ENCODE measurements around the gene PACSIN2.
"Not testable (repeated sequence)": the region's sequence is repeated elsewhere in the genome, so short reads cannot be mapped to it uniquely, and the experiment has no call there.

The PACSIN2 gene

DNA sequence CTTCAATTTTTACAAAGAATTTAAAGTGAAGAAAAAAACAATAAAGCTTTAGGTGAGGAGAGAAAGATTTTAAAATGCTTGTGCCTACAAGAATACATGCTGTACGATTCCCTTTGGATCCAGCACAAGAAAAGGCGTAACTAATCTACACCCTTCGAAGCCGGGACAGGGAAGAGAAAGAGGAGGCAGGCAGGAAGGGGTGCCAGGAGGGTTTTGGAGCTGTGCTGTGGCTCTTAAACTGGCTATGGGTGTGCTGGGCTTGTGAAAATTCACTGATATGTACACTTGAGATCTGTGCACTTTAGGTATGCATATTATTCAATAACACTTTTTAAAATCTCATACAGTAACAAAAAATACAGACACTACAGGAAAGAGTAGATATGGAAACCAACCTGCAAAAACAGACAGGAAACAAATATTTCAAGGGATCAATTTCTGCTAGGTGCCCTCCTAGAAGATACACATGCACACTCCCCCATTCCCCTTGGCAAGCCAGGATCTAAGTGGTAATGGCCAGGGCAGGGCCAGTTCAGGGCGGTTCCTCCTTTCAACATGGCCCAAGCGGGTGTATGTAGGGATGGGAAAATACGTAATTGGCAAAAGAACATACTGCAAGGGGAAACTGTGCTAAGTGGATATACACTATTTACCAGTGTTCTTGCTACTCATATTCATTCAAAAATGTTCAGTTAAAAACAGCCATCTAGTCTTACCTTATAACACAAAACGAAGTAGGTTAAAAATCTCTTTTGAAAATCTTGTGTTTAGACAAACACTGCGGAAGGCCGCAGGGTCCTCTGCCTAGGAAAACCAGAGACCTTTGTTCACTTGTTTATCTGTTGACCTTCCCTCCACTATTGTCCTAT, 54.2 kb downstream of the PACSIN2 start:
- TF ChIP-seq GATA1 (IDR thresholded peaks at IDR 0.05; ENCODE audit: low read depth, low read length) (no peak), POLR2A (IDR thresholded peaks at IDR 0.05; ENCODE audit: low read length) (no peak)
- DNase-seq, result peak in 1 of 2 experiments; percentile 38

DNA sequence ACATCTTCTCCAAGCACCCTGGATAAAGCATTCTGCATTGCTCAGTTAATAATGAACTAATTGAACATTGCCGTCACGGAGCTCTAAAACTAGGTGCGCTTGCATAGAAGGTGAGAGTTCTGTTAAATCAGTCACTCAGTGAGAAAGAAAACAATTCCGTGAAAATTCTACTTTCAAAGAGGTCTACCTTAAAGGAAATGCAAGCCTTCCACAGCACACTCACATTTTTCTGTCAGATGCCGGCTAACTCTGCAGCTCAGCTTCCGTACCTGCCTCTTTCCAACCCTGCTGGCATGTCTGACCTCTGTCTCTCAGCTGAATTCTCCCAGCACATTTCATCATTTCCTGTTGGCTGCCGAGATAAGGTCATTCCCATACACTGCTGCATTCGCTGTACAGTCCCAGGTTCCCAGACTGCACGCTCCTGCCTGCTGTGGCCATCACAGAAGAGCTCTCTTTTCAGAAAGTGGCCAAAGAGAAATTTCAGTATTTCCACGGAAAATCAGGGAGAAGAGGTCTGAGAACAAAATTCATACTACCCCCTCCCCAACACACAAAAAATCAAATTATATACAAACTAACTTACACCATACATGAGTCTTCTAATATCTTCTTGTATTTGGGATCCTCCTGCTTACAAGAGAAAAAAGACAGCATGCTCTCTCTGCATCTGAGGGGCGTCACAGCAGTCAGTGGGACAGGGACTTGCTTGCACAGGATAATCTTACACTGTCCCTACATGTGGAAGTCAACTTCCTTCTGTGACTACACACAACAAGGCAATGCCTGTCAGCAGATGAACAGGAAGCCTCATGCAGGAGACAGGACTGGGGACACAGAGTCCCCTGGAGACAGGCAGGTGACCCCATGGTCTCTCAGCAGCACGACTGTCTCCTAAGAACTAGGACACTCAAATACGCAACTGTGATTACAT, 55.1 kb downstream of the PACSIN2 start:
- TF ChIP-seq GATA1 (IDR thresholded peaks at IDR 0.05; ENCODE audit: low read depth, low read length) (peak; percentile 24), POLR2A (IDR thresholded peaks at IDR 0.05; ENCODE audit: low read length) (peak; percentile 69)
- DNase-seq, result peak; percentile 73 to 81

DNA sequence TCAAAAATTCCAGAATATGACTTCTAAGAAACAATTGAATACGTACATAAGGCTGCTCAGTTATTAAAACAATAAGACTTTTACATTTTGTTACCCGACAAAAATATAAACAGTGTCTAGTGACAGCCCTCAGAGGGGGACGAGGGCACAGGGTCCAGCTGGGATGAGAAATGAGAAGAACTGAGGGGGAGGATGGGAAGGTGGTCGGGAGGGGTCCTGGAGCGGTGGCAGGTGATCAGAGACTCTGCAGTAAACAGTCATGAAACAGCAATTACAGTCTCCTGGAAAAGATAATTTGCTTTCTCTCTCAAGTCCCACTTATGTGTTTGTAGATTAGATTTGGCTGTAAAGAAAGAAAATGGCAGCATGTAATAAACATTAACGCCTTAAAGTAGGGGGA, 56.0 kb downstream of the PACSIN2 start:
- TF ChIP-seq POLR2A (IDR thresholded peaks at IDR 0.05; ENCODE audit: low read length) (no peak), GATA1 (IDR thresholded peaks at IDR 0.05; ENCODE audit: low read depth, low read length) (no peak)
- DNase-seq, result peak; percentile 57 to 59

DNA sequence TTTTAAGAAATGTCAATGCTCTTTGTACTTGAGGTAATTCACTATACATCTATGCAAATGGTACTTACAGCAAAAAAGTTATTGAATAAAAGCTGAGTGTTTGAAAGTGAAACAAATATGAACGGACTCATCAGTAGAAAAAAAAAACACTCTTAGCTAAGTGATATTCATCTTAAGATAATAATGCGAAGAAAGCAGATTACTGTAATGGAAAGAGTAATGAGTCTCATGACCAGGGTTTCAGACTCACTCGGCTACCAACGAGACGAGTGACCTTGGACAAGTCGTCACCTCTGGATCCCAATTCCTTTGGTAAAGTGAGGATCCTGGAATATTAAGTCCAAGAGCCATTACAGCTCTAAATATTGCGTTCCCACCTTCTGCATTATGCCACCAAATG, 57.0 kb downstream of the PACSIN2 start:
- peak; percentile 50 to 56 for DNase-seq
- TF ChIP-seq POLR2A (IDR thresholded peaks at IDR 0.05; ENCODE audit: low read length) (no peak), GATA1 (IDR thresholded peaks at IDR 0.05; ENCODE audit: low read depth, low read length) (no peak)

DNA sequence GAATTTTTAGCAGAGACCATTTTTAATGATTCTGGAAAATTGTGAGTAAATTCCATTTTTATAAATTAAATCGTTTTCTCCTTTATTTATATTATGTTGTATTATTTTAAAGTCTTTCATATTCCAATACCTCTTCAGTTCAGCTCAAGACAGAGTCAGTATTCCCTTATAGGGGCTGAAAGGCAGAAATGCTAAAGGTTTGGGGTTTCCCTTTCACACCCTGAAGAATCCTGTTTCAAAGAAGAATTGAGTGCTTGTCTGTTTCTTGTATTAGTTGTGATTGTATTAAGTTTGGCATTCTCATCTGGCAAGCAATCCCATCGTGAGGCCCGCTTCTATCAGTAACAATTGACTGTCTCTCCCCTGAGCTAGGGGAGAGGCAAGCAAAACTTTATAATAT, 57.4 kb downstream of the PACSIN2 start:
- TF ChIP-seq GATA1 (IDR thresholded peaks at IDR 0.05; ENCODE audit: low read depth, low read length), result no peak
- no peak for TF ChIP-seq POLR2A (IDR thresholded peaks at IDR 0.05; ENCODE audit: low read length)

DNA sequence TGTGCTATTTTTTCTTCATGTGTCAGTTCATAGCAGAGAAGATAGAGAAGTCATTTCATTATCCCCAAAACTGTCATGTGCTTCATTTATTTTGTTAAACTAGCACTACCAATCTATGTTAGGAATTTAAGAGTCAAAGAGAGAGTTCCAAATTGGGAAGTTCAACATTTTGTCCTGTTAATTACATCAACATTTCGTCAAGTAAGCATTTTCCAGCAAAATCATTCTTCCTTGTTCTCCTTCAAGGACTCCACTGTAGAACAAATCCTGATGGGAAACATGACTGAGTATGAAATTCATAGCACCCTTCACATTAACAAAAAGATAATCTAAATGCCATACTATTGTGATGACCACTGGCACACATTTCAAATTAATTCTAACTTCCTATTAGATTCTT, 59.1 kb downstream of the PACSIN2 start:
- no peak for TF ChIP-seq POLR2A (IDR thresholded peaks at IDR 0.05; ENCODE audit: low read length)
- TF ChIP-seq GATA1 (IDR thresholded peaks at IDR 0.05; ENCODE audit: low read depth, low read length), result no peak
- DNase-seq, result no peak

More for the DNA sequence above, 57.4 kb downstream of the PACSIN2 start:
- peak; percentile 38 to 50 for DNase-seq

DNA sequence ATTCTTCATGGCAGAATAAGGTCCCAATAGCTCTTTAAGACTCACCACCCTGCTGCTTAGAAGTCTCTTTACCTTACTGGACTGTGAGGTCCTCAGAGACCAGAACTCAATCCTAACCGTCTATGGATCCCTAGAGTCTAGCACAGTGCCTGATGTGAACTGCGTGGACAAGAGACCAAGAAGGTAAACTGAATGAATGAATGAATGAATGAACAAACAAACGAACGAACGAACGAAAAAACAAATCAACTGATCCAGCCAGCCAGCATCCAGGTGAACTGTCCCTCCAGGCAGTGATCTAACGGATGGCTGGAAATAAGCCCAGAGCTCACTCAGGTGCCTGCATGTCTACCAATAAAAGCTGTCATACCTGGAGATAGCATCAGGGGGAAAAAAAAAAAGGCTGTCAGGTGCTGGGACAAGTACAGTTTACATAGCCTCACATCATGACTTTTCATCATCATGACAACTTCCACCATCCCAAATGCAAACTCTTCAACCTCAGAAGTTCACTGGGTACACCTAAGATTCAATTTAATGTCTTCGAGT, 59.8 kb downstream of the PACSIN2 start:
- TF ChIP-seq GATA1 (IDR thresholded peaks at IDR 0.05; ENCODE audit: low read depth, low read length) (no peak), POLR2A (IDR thresholded peaks at IDR 0.05; ENCODE audit: low read length) (no peak)
- DNase-seq, result no peak

DNA sequence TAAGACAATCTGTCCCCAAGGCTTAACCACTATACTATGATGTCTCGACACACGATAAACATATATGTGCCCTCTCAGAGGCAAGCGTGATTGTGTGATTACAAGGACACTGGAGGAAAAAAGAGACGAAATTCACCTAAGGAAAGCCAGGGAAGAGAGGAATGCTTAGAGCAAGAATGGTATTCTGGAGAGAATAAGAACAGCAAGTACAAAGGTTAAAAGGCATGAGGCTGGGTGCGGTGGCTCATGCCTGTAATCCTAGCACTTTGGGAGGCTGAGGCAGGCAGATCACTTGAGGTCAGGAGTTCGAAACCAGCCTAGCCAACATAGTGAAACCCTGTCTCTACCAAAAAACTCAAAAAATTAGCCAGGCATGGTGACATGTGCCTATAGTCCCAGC, 61.2 kb downstream of the PACSIN2 start:
- not testable (repeated sequence) for DNase-seq

DNA sequence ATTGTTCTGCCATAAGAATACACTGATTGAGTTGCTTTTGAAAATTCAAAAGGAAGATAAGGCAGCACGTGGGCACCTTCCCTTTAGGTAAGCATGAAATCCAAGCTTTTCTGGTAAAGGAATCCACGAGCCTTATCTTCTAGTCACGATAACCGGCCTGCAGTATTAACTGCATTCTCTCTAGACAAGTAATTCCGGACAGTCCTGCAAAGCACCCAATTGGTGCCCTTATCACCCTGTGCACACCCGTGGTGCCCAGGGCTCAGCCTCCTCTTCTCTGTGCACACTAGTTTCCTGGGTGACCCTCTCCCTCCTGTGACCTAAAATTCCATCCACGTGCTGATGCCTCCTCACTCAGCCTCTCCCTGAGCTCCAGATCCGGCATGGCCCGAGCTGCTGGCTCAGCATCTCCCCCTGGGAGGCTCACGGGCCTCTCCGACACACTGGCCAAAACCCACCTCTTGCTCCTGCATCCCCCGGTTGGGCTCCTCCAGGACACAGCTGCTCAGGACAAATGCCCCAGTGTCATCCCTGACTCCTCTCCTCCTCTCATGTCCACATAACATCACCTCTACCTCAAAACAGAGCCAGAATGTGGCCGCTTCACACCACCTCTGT, 63.7 kb downstream of the PACSIN2 start:
- no peak for TF ChIP-seq GATA1 (IDR thresholded peaks at IDR 0.05; ENCODE audit: low read depth, low read length)
- no peak for TF ChIP-seq POLR2A (IDR thresholded peaks at IDR 0.05; ENCODE audit: low read length)
- no peak for DNase-seq

DNA sequence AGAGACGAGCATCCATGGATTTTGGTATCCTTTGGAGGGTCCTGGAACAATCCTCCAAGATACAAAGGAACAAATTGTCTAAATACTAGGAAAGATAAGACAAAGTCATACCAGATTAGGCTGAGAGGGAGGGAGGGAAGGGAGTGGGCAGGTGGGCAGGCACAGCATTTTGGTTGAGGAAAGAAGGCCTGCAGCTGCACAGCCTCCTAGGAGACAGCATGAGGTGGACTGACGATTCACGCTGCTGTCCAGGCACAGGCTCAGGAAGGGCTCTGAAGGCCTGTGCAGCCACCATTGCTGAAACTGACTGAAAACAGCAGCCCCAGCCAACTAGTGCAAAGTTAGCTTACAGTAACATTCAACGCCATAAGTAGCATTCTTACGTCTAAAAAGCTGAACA, 64.7 kb downstream of the PACSIN2 start:
- DNase-seq, result no peak
- no peak for TF ChIP-seq POLR2A (IDR thresholded peaks at IDR 0.05; ENCODE audit: low read length)
- TF ChIP-seq GATA1 (IDR thresholded peaks at IDR 0.05; ENCODE audit: low read depth, low read length), result no peak

DNA sequence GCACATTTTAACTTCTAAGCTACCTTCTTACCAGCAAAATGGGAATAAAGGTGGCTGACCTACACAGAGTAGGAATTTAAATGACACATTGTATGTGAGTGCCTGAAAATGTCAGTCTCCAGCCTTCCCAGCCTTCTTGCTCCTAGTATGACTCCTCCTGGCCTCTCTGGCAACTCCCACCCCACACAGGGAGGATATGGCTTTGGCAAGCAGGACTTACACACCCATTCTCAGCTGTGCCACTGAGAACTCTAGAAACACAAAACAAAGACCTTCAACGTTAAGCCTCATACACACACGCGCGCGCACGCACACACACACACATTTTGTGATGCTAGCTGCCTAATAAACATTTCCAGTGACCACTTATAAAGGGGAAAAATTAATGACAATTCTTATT, 65.8 kb downstream of the PACSIN2 start:
- TF ChIP-seq GATA1 (IDR thresholded peaks at IDR 0.05; ENCODE audit: low read depth, low read length), result no peak
- no peak for TF ChIP-seq POLR2A (IDR thresholded peaks at IDR 0.05; ENCODE audit: low read length)

DNA sequence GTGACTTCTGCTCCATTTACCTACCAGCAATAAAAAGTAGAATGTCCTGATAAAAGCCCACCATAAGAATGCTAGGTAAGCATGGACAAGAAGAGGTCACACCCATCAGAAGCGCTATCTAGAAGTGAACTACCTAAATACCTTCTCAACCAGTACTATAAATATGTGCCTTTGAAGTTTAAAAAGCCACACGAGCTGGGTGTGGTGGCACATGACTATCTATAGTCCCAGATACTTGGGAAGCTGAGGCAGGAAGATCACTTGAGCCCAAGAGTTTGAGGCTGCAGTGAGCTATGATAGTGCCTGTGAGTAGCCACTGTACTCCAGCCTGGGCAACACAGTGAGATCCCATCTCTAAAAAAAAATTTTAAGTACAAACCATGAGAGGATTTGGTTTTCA, 66.7 kb downstream of the PACSIN2 start:
- TF ChIP-seq POLR2A (IDR thresholded peaks at IDR 0.05; ENCODE audit: low read length) (no peak), GATA1 (IDR thresholded peaks at IDR 0.05; ENCODE audit: low read depth, low read length) (no peak)
- peak in 1 of 2 experiments; percentile 21 for DNase-seq

More for the DNA sequence above, 65.8 kb downstream of the PACSIN2 start:
- peak; percentile 16 to 27 for DNase-seq

DNA sequence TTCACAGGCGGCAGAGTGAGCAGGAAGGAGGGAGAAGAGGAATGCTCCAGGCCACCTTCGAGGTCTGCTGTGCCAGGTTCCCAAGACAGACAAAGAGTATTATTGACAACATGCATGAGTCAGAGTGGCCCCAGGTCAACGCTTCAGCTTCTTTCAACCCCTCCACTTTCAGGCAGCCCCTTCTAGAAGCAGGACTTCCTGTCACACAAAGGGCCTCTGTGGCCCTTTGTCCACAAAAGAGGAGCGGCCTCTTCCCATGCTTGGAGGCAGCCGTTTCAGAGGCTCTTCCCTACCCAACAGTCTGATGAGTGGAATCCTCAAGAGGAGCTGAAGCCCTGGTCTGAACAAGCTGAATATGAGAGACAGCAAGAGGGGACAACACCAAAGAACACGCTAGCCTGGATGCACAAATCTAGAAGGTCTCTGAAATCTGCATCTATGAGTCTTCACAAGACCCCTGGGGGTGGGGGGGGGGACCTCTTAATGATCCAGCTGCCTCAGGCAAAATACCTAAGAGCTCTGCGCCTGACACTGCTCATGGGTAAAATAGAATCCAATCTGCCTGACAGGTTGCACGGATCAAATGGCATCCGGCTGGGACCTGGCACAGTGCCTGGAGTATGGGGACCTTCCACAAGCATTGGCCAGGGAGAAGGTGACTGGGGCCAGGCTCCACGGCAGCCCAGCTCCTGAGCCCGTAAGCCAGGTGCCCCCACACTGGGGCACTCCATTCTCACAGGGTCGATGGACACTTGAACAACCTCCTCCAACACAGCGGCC, 67.5 kb downstream of the PACSIN2 start:
- TF ChIP-seq POLR2A (IDR thresholded peaks at IDR 0.05; ENCODE audit: low read length) (no peak), GATA1 (IDR thresholded peaks at IDR 0.05; ENCODE audit: low read depth, low read length) (no peak)
- no peak for DNase-seq
